Natural killer cell treated with Interleukin-12 subunit alpha and Interleukin-12 subunit beta and Interleukin-15 and Interleukin-18, amount 100 ng/mL, for 72 hours (primary cell): ENCODE results near the gene ARCN1. TPM values are rescaled to one million over a fixed set of nuclear protein-coding genes. Genes with fewer than 3 reads are reported as not detected.

ENCODE experiments used
- ATAC-seq, 2 donors: fragments of 150-1000 bp; cut with Tn5 transposase in 1 of 2; sonication (Bioruptor Pico), chemical (Tn5 transposase) in 1 of 2; 2 replicates each; pipeline ENCODE4 v1.10.0; 2021
- DNase-seq: peaks from one replicate; pipeline ENCODE4 v3.0.0; 2022; ENCODE audit warnings: low spot score
- H3K27ac Mint-ChIP-seq, 2 donors: 1 replicate in 1 of 2; 2 replicates in 1 of 2; pipeline ENCODE4 v1.8.0; 2022; ENCODE audit warnings: mixed read lengths in 2 of 2, mild to moderate bottlenecking in 1 of 2, moderate library complexity in 1 of 2
- H3K27me3 Mint-ChIP-seq, 2 donors: 1 replicate in 1 of 2; 2 replicates in 1 of 2; pipeline ENCODE4 v1.8.0; 2022; ENCODE audit warnings: mixed read lengths in 2 of 2
- H3K36me3 Mint-ChIP-seq: one replicate; pipeline ENCODE4 v1.8.0; 2022; ENCODE audit warnings: mixed read lengths
- H3K4me1 Mint-ChIP-seq, 2 donors: 1 replicate in 1 of 2; 2 replicates in 1 of 2; pipeline ENCODE4 v1.8.0; 2022; ENCODE audit warnings: low read depth in 2 of 2, mixed read lengths in 2 of 2, mild to moderate bottlenecking in 1 of 2
- H3K4me3 Mint-ChIP-seq: one replicate; pipeline ENCODE4 v1.8.0; 2022; ENCODE audit warnings: mixed read lengths
- H3K9me3 Mint-ChIP-seq: 2 replicates; pipeline ENCODE4 v1.8.0; 2022; ENCODE audit warnings: mixed read lengths
- total RNA-seq, 2 donors: library from RNA; stranded (reverse); gene quantifications; one replicate each; pipeline ENCODE4 v1.2.3, GENCODE V29; 2022

ARCN1 gene
- total RNA-seq, 2 donors from 2014 or later, result 152 to 212 TPM

DNA sequence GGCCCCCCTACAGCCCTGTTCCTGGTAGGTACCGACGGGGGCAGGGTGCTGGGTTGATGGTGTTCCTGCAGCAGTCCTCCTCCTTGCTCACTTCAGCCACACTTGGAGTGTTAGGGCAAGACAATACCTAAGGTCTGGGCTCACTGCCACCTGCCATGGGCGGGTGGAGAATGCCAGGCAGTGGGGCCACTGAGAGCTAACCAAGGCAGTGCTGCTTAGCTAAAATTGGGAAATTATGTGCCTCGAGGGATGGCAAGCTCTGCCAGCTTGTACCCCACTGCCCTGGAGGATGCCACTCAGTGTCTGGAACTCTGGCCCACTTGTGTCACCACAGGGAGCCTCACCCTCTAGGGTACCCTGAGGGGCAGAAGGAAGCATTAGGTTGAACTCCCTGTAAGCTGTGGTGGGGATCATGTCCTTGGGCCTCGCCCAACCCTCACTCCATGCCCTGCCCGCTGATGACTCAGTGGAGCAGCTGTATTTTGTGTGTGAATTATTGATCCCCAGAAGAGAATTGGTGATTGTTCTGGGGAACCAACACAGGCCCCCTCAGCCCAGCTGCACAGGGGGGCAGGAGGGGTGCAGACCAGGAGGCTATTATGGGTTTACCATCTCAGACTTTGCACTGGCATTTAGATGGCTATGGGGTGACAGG lies 53.0 kb downstream of the ARCN1 start:
- no peak for ATAC-seq
- Mint-ChIP-seq H3K4me3 (no peak overlapping the region), H3K27me3 (peaks cover 0 to 8% of the 10 kb centered on the region in 2 donors), H3K4me1 (peaks cover 0 to 10% of the 10 kb centered on the region in 2 donors), H3K9me3 (no peaks in the 10 kb centered on the region), H3K27ac (no peak overlapping the region), H3K36me3 (no peaks in the 10 kb centered on the region)
- DNase-seq, result no peak

DNA sequence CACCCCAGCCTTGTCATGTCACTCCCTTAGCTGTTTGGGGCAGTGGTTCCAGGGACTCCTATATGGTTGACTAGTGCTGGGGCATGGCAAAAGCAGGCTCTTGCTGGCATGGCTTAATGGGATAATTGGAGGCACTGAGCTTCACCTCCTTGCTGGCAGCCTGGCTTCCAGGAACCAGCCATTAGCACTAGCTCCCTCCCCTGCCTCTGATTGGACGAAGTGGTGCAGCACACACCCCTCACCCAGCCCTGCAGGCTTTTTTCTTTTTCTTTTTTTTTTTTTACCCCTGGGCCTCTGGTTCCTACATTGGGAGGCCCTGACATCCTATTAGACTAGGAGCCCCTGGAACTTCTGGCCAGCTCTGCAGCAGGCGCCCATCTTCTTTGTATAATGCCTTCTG lies 53.8 kb downstream of the ARCN1 start:
- no peak for DNase-seq
- ATAC-seq, result no peak
- no peak overlapping the region for H3K4me3 Mint-ChIP-seq
- no peaks in the 10 kb centered on the region for H3K9me3 Mint-ChIP-seq
- no peak overlapping the region for H3K27ac Mint-ChIP-seq
- peaks cover 0 to 7% of the 10 kb centered on the region in 2 donors for H3K4me1 Mint-ChIP-seq
- H3K36me3 Mint-ChIP-seq, result no peaks in the 10 kb centered on the region
- H3K27me3 Mint-ChIP-seq, result peaks cover 0 to 6% of the 10 kb centered on the region in 2 donors

DNA sequence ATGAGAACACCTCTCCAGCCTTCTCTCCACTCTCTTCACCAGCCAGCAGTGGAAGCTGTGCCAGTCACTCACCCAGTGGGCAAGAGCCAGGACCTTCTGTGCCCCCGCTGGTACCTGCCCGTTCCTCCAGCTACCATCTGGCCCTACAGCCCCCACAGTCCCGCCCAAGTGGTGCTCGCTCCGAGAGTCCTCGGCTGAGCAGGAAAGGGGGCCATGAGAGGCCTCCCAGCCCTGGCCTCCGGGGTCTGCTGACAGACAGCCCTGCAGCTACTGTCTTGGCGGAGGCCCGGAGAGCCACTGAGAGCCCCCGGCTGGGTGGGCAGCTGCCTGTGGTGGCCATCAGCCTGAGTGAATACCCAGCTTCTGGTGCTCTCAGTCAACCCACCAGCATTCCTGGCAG lies 55.4 kb downstream of the ARCN1 start:
- H3K4me3 Mint-ChIP-seq, result no peak overlapping the region

DNA sequence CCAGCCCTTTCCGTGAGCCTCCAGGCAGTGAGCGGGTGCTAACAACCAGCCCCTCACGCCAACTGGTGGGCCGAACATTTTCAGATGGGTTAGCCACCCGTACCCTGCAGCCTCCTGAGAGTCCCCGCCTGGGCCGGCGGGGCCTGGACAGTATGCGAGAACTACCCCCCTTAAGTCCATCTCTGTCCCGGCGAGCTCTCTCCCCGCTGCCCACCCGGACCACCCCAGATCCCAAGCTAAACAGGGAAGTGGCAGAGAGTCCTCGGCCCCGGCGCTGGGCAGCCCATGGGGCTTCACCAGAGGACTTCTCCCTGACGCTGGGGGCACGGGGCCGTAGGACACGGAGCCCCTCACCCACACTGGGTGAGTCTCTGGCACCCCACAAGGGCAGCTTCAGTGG lies 55.8 kb downstream of the ARCN1 start:
- ATAC-seq (no peak), DNase-seq (no peak)
- Mint-ChIP-seq H3K27ac (no peak overlapping the region), H3K9me3 (no peaks in the 10 kb centered on the region), H3K27me3 (peaks cover 0 to 1% of the 10 kb centered on the region in 2 donors), H3K36me3 (no peaks in the 10 kb centered on the region), H3K4me1 (no peaks in the 10 kb centered on the region), H3K4me3 (no peak overlapping the region)

More for the DNA sequence above, 55.4 kb downstream of the ARCN1 start:
- Mint-ChIP-seq H3K27ac (no peak overlapping the region), H3K9me3 (no peaks in the 10 kb centered on the region), H3K27me3 (no peaks in the 10 kb centered on the region), H3K4me1 (no peaks in the 10 kb centered on the region), H3K36me3 (no peaks in the 10 kb centered on the region)
- ATAC-seq (no peak), DNase-seq (no peak)

DNA sequence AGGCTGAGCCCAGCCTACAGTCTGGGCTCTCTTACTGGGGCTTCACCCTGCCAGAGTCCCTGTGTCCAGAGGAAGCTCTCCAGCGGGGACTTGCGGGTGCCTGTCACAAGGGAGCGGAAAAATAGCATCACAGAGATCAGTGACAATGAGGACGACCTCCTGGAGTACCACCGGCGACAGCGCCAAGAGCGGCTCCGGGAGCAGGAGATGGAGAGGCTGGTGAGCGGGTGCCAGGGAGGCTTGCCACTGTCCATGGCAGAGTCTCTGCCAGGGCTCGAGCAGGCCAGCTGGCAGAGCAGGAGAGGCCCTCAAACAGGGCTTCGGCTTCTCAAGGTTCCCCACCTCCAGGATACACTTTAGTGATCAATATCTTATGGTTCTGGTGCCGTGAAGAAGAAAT lies 56.2 kb downstream of the ARCN1 start:
- peaks cover 0 to 2% of the 10 kb centered on the region in 2 donors for H3K27me3 Mint-ChIP-seq
- H3K4me1 Mint-ChIP-seq, result no peaks in the 10 kb centered on the region
- no peak for DNase-seq
- no peak overlapping the region for H3K27ac Mint-ChIP-seq
- H3K9me3 Mint-ChIP-seq, result no peaks in the 10 kb centered on the region
- ATAC-seq, result no peak
- no peak overlapping the region for H3K4me3 Mint-ChIP-seq
- H3K36me3 Mint-ChIP-seq, result no peaks in the 10 kb centered on the region

DNA sequence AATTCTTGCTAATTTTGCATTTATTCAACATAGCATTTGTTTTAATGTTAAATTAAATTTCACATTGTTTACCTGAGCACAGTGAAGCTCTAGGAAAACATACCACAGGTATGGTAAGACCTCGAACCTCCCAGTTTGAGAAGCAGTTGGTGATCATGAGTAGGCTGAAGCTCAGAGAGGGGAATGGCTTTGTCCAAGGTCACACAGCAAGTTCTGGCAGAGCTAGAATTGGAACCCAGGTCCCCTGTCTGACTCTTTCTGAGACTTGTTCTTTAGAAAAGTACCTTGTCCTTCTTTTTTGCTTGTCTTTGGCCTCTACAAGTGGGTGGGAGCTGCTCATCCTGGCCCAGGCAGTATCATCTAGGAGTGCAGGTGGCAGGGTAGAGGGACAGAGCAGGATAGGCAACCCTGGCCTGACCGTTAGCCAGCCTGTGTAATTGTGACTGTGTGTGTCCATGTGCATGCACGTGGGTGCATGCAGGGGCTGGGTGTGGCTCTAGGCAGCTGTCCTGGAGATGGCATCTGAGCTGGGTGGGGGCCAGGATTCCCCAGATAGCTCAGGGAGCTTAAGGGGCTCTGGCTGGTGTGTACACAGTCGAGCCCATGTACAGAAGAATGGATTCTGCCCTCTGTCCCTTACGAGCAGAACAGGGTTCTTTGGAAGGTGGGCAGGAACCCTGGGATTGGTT lies 56.8 kb downstream of the ARCN1 start:
- Mint-ChIP-seq H3K36me3 (no peaks in the 10 kb centered on the region), H3K4me1 (no peaks in the 10 kb centered on the region), H3K27me3 (peaks cover 0 to 2% of the 10 kb centered on the region in 2 donors), H3K9me3 (no peaks in the 10 kb centered on the region), H3K4me3 (no peak overlapping the region), H3K27ac (no peak overlapping the region)
- no peak for DNase-seq
- ATAC-seq, result no peak

DNA sequence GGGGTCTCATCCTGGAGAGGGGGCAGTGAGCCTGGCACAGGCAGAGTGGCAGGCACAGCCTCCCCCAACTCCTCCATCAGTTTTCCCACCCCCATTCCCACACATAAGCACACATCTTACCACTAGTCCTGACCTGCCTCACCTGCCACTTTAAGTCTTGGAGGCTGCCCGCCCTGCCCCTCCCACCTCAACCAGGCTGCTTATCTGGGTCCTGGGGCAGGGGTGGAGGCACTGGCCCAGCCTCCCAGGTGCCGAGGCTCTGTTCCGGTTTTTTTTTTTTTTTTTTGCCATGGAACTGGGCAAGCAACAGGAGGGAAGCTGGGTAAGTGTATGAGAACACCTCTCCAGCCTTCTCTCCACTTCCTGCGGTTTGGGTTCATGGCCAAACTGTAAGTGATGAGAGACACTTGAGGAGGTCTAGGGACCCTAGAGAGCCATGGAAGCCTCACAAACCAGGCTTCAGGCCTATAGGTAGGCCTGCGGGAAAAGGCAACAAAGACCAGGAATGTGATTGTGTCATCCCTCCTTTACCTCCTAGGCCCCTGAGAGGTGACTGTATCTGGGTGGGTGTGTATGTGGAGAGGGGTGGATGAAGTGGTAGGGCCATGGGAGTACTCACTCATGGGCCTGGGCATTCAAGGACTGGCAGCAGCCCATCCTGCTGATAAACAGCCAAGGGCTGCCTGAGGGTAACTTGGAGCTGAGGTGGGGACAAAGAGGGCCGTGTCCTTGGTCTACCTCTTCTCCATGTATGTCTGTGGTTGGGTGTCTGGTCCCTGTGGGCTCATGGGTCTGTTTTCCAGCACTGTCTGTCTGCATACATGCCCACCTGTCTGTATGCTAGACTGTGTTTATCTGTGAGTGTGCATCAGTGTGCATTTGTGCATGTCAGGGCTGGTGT lies 57.8 kb downstream of the ARCN1 start:
- peaks cover 0 to 2% of the 10 kb centered on the region in 2 donors for H3K27me3 Mint-ChIP-seq
- peaks cover 0 to 4% of the 10 kb centered on the region in 2 donors for H3K4me1 Mint-ChIP-seq
- ATAC-seq (no peak), DNase-seq (no peak)
- H3K4me3 Mint-ChIP-seq, result no peak overlapping the region
- H3K9me3 Mint-ChIP-seq, result no peaks in the 10 kb centered on the region
- no peak overlapping the region for H3K27ac Mint-ChIP-seq
- H3K36me3 Mint-ChIP-seq, result no peaks in the 10 kb centered on the region

DNA sequence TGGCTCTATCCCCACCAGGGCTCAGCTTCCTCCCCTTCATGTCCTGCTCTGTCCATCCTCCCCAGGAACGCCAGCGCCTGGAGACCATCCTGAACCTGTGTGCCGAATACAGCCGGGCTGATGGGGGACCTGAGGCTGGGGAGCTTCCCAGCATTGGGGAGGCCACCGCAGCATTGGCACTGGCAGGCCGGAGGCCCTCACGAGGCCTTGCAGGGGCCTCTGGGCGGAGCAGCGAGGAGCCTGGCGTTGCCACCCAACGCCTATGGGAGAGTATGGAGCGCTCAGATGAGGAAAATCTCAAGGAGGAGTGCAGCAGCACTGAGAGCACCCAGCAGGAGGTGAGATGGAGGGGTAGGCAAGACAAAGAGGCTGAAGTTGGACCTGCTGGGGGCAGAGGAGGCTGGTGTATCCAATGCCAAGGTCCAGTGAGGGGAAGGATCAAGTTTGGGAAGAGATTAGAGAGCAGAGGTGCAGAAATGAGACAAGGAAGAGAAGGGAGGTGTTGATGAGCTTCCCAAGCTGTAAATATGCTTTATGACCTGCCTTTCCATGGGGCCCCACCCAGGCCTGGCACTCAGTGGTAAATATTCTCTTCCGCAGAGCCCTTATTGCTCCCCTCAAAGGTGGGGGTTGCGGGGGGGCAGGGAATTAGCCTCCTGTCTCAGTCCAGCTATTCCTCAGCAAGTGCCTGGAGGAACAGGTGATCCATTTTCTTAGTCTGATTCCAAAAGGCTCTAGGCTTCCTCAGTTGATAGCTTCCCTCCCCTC lies 59.1 kb downstream of the ARCN1 start:
- no peaks in the 10 kb centered on the region for H3K36me3 Mint-ChIP-seq
- no peaks in the 10 kb centered on the region for H3K9me3 Mint-ChIP-seq
- peaks cover 0 to 2% of the 10 kb centered on the region in 2 donors for H3K27me3 Mint-ChIP-seq
- H3K4me3 Mint-ChIP-seq, result no peak overlapping the region
- DNase-seq, result no peak
- H3K27ac Mint-ChIP-seq, result no peak overlapping the region
- ATAC-seq, result no peak
- peaks cover 0 to 4% of the 10 kb centered on the region in 2 donors for H3K4me1 Mint-ChIP-seq

DNA sequence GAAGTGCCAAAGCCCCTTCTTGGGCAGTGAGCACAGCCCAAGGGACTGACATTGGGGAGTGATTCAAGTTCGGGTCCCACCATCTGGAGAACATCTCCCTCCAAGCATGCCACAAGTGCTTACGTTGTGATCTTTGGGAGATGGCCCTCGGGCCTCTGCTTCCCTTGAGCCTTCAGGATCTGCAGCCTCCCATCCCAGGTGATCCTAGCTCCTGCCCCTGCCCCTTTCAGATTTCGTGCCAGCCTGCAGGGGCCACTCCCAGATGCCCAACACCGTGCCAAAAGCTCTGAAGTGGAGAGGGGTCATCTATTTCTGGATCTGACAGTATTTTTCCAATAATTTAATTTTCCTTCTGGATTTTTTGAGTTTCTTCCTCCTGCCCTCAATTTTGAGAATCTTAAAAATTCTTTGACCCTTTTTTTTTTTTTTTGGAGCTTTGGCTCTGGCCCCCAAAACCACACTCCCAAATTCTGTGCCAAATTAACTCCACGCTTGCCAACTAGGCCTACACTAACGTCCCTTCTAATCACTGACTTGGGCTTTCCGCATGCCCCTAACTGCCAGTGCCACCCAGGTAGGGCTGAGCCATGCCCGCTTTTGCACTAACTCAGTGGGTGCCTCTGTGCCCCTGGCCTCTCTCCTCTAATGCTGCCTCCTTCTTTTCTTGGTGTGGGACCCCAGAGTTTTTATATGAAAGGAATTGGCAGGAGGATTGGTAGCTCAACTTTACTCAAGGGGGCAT lies 60.5 kb downstream of the ARCN1 start:
- H3K4me1 Mint-ChIP-seq, result peaks cover 0 to 4% of the 10 kb centered on the region in 2 donors
- H3K27ac Mint-ChIP-seq, result no peak overlapping the region
- no peak for DNase-seq
- peaks cover 0 to 2% of the 10 kb centered on the region in 2 donors for H3K27me3 Mint-ChIP-seq
- H3K9me3 Mint-ChIP-seq, result no peaks in the 10 kb centered on the region
- no peaks in the 10 kb centered on the region for H3K36me3 Mint-ChIP-seq
- H3K4me3 Mint-ChIP-seq, result no peak overlapping the region
- no peak for ATAC-seq

DNA sequence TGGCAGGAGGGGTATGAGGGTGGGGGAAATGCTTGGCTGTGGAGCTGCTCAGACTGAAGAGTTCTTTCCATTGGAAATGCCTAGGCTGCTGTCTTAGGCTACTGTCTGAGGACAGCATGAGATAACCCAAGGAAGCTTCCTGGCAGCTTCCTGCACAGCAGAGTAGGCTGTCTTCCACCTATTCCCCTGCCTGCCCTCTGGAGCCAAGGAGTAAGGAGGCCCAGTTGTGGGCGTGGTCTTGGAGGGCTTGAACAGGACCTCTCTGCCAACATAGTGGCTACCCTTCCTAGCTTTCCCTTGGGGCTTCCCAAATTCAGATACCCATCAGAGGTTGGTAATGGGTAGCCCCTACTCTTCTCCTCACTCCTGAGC lies 61.1 kb downstream of the ARCN1 start:
- H3K9me3 Mint-ChIP-seq, result no peaks in the 10 kb centered on the region
- no peaks in the 10 kb centered on the region for H3K36me3 Mint-ChIP-seq
- peaks cover 0 to 2% of the 10 kb centered on the region in 2 donors for H3K27me3 Mint-ChIP-seq
- DNase-seq (no peak), ATAC-seq (no peak)
- H3K4me3 Mint-ChIP-seq, result no peak overlapping the region
- H3K27ac Mint-ChIP-seq, result no peak overlapping the region
- H3K4me1 Mint-ChIP-seq, result peaks cover 0 to 4% of the 10 kb centered on the region in 2 donors

DNA sequence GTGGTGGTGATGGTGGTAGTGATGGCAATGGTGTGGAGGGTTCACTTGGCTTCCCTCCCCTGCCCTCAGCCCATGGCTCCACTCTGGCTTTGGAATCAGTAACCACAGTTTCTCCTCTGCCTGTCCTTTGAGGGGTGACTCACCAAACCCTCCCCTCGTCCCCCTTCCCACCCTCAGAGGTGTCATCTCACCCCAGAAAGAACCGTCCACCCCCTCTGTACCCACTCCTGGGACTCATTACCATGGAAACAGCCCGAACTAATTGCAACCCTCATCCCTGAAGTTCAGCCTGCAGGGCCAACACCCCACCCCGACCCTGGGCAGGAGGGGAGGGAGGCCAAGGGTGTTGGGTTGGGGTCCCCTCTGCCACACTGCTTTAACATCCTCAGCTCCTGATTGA lies 61.8 kb downstream of the ARCN1 start:
- peaks cover 0 to 4% of the 10 kb centered on the region in 2 donors for H3K4me1 Mint-ChIP-seq
- no peak overlapping the region for H3K27ac Mint-ChIP-seq
- DNase-seq, result no peak
- no peaks in the 10 kb centered on the region for H3K36me3 Mint-ChIP-seq
- H3K27me3 Mint-ChIP-seq, result peaks cover 0 to 2% of the 10 kb centered on the region in 2 donors
- no peak overlapping the region for H3K4me3 Mint-ChIP-seq
- no peaks in the 10 kb centered on the region for H3K9me3 Mint-ChIP-seq
- no peak for ATAC-seq

DNA sequence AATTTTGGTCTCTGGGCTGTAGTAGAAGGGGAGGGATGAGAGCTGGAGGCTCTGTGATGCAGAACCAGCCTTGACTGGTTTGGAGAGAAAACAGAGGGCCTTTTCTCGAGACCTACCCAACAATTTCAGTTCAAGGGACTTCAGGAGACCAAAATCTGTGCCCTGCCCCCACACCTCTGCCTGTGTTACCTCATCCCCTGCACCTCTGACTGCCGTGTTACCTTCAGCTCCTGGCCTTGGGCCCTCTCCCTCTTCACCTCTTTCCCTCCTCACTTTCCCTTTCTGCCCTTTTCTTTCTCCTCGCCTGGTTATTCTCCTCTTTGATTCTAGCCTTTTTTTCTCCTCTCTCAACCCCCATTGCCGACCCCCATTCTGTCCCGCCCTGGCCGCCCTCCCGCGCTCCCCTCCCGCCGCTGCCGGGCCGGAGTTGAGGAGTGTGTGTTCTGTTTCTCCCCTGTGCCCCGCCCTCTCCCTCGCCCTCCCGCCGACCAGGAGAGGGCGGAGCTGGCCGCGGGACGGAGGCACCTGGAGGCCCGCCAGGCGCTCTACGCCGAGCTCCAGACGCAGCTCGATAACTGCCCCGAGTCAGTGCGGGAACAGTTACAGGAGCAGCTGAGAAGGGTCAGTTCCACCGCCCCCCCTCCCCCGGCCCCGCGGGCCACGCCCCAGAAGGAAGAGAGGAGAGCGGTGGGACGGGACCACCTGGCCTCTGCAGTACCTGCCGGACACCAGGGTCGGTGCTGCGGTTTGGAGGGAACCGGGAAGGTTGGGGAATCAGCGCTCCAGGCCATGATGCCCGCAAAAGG lies 62.4 kb downstream of the ARCN1 start:
- no peaks in the 10 kb centered on the region for H3K36me3 Mint-ChIP-seq
- ATAC-seq (no peak), DNase-seq (no peak)
- no peak overlapping the region for H3K27ac Mint-ChIP-seq
- peak overlapping the region; percentile 22 for H3K4me3 Mint-ChIP-seq
- peaks cover 0 to 2% of the 10 kb centered on the region in 2 donors for H3K27me3 Mint-ChIP-seq
- peaks cover 0 to 4% of the 10 kb centered on the region in 2 donors for H3K4me1 Mint-ChIP-seq
- no peaks in the 10 kb centered on the region for H3K9me3 Mint-ChIP-seq
